HepG2 (cell line): ENCODE results near the gene SNUPN. TPM values are rescaled to one million over a fixed set of nuclear protein-coding genes. Genes with fewer than 3 reads are reported as not detected.

Source experiments
- ATAC-seq: fragments of 200-7000 bp; cut with Tn5 transposase; 3 replicates; pipeline ENCODE4 v1.9.1; 2020; ENCODE audit warnings: mild to moderate bottlenecking, moderate library complexity
- BruUV-seq: library from RNA; stranded (reverse); fragments of 400-500 nt; replicated peaks from 2 replicates; lab custom pipeline; 2021; lab: Mats Ljungman, UMichigan
- CTCF ChIA-PET: fragments of 300-600 bp; formaldehyde crosslinking; extraction: SDS; loops from one replicate; lab custom pipeline; 2021; ENCODE audit warnings: low total read pairs, inconsistent platforms, low intra/inter-chr PET ratio; lab: Yijun Ruan, JAX
- POLR2A ChIA-PET: fragments of 350-600 bp; sonication (Branson Sonifier 250); formaldehyde crosslinking; loops from one replicate; lab custom pipeline; 2020; ENCODE audit warnings: antibody characterized with exemption, inconsistent platforms; lab: Yijun Ruan, JAX
- DNase-seq: peaks from one replicate; pipeline ENCODE4 v3.0.0-alpha.2; 2015; ENCODE audit warnings: low spot score
- FAIRE-seq: peaks from 3 replicates; lab custom pipeline; 2011; peaks lifted over from hg19 to GRCh38; lab: Jason Lieb, UNC
- H2AFZ ChIP-seq: one replicate; pipeline ENCODE4 v1.6.1; 2011; ENCODE audit warnings: low read length, inconsistent platforms
- H3K27ac ChIP-seq: fragments of 300-600 bp; 3 replicates; pipeline ENCODE4 v1.8.0; 2011; ENCODE audit warnings: mixed run types, mild to moderate bottlenecking, mixed read lengths, low read length, inconsistent platforms; ENCODE audit not compliant: insufficient read depth; ENCODE audit errors: extremely low read length
- H3K27me3 ChIP-seq, 2 experiments: fragments of 200-600 bp in 1 of 2; 2 replicates in 1 of 2; 3 replicates in 1 of 2; pipeline versions ENCODE4 v1.6.0 to v1.8.0; 2011; ENCODE audit warnings: low read length in 2 of 2, mild to moderate bottlenecking in 2 of 2, moderate library complexity in 2 of 2, inconsistent platforms in 1 of 2; ENCODE audit not compliant: insufficient read depth in 2 of 2, control insufficient read depth in 1 of 2
- H3K36me3 ChIP-seq, 2 experiments: fragments of 200-600 bp in 1 of 2; replicated peaks in 1 of 2; 2 replicates in 1 of 2; 3 replicates in 1 of 2; pipeline versions ENCODE4 v1.5.1 to v1.8.0; 2011; ENCODE audit warnings: low read length in 2 of 2, inconsistent platforms in 1 of 2; ENCODE audit not compliant: insufficient read depth in 2 of 2, control insufficient read depth in 1 of 2
- H3K4me1 ChIP-seq: 2 replicates; pipeline ENCODE4 v1.5.1; 2012; ENCODE audit warnings: low read length, inconsistent platforms; ENCODE audit not compliant: insufficient read depth
- H3K4me2 ChIP-seq: 2 replicates; pipeline ENCODE4 v1.6.0; 2011; ENCODE audit warnings: low read depth, low read length, inconsistent platforms
- H3K4me3 ChIP-seq, 3 experiments: fragments of 200-600 bp in 1 of 3; sonication (generic), shearing (Covaris generic) in 1 of 3; replicated peaks in 1 of 3; 2 replicates each; pipeline ENCODE4 v1.5.1; 2011 to 2016; ENCODE audit warnings: low read length in 3 of 3, inconsistent platforms in 2 of 3, low read depth in 2 of 3, mild to moderate bottlenecking in 2 of 3, control low read depth in 1 of 3, mixed read lengths in 1 of 3; ENCODE audit not compliant: insufficient read depth in 1 of 3
- H3K79me2 ChIP-seq: one replicate; pipeline ENCODE4 v1.6.1; 2011; ENCODE audit warnings: low read length, inconsistent platforms; ENCODE audit not compliant: insufficient read depth
- H3K9ac ChIP-seq: 2 replicates; pipeline ENCODE4 v1.6.0; 2011; ENCODE audit warnings: mild to moderate bottlenecking, low read depth, low read length, inconsistent platforms; ENCODE audit not compliant: insufficient read depth
- H3K9me3 ChIP-seq: 2 replicates; pipeline ENCODE4 v1.5.1; 2012; ENCODE audit warnings: mild to moderate bottlenecking, low read length
- H4K20me1 ChIP-seq: 2 replicates; pipeline ENCODE4 v1.6.0; 2011; ENCODE audit warnings: inconsistent platforms, mild to moderate bottlenecking, low read length, moderate library complexity; ENCODE audit not compliant: insufficient read depth
- CBFB ChIP-seq: sonication (generic); formaldehyde crosslinking; IDR thresholded peaks from 2 replicates; pipeline ENCODE4 v1.4.0; 2020; ENCODE audit warnings: missing genetic modification reagents
- EP300 ChIP-seq, 3 experiments: sonication (generic) in 1 of 3; formaldehyde crosslinking in 1 of 3; IDR thresholded peaks; 2 replicates each; pipeline versions ENCODE4 v1.5.1 to v1.6.1; 2011 to 2020; ENCODE audit warnings: low read depth in 2 of 3, low read length in 2 of 3, borderline replicate concordance in 1 of 3, improper control_type of control experiment in 1 of 3, mild to moderate bottlenecking in 1 of 3, missing genetic modification reagents in 1 of 3, moderate library complexity in 1 of 3
- JDP2 ChIP-seq: sonication (generic); formaldehyde crosslinking; IDR thresholded peaks from 2 replicates; pipeline ENCODE4 v1.8.1; 2022; ENCODE audit warnings: missing genetic modification reagents, borderline replicate concordance
- KLF11 ChIP-seq: IDR thresholded peaks from 2 replicates; pipeline ENCODE4 v1.6.1; 2016; ENCODE audit warnings: missing compliant biosample characterization
- NFRKB ChIP-seq: fragments of 450-650 bp; IDR thresholded peaks from 2 replicates; pipeline ENCODE4 v1.6.1; 2017
- RFX5 ChIP-seq: IDR thresholded peaks from 2 replicates; pipeline ENCODE4 v1.6.1; 2011; ENCODE audit warnings: low read depth, low read length, improper control_type of control experiment
- ZNF501 ChIP-seq: sonication (generic); formaldehyde crosslinking; IDR thresholded peaks from 2 replicates; pipeline ENCODE4 v1.5.1; 2020; ENCODE audit warnings: mild to moderate bottlenecking, moderate library complexity, missing genetic modification reagents
- ZNF510 ChIP-seq: sonication (generic); formaldehyde crosslinking; IDR thresholded peaks from 2 replicates; pipeline ENCODE4 v1.4.0; 2020; ENCODE audit warnings: low read depth, mild to moderate bottlenecking, missing genetic modification reagents
- ZNF563 ChIP-seq: sonication (generic); formaldehyde crosslinking; IDR thresholded peaks from 2 replicates; pipeline ENCODE4 v1.8.0; 2022; ENCODE audit warnings: mild to moderate bottlenecking, moderate library complexity, missing genetic modification reagents
- ZNF790 ChIP-seq: sonication (generic); formaldehyde crosslinking; IDR thresholded peaks from 2 replicates; pipeline ENCODE4 v1.8.0; 2022; ENCODE audit warnings: missing genetic modification reagents, mild to moderate bottlenecking, borderline replicate concordance
- WGBS: methylation state at CpG from one replicate; pipeline ENCODE4 v1.1.6; 2017; ENCODE audit warnings: low lambda C conversion rate; 5-methylcytosine and 5-hydroxymethylcytosine counted together
- in situ Hi-C: cut with HindIII; loops from 2 replicates; pipeline ENCODE4 v1.10.0; 2017; ENCODE audit warnings: low pct_unique_long_range_greater_than_20kb; ENCODE audit not compliant: extremely low pct_ligation_motif_present
- intact Hi-C: fragments of 100-400 bp; cut with micrococcal nuclease; formaldehyde crosslinking; loops from one replicate; pipeline ENCODE4 v1.10.0; 2022; ENCODE audit not compliant: unreplicated experiment
- polyA plus RNA-seq, 8 experiments: library from polyadenylated mRNA; depleted of rRNA in 3 of 8; stranded (reverse) in 7 of 8; unstranded in 1 of 8; fragments of >200 nt; fragmentation: Illumina TruSeq in 4 of 8; extraction: Trizol in 4 of 8; gene quantifications; 2 replicates each; pipeline versions ENCODE4 v1.2.1 to v1.2.3, GENCODE V29; 2011 to 2016; ENCODE audit warnings: low read depth in 4 of 8, missing spikeins in 1 of 8, mixed read lengths in 1 of 8; ENCODE audit not compliant: insufficient read depth in 1 of 8
- total RNA-seq, 5 experiments: library from RNA; depleted of rRNA; stranded (reverse); fragments of >200 nt; fragmentation: Illumina TruSeq; extraction: Trizol; gene quantifications; 2 replicates each; pipeline ENCODE4 v1.2.3, GENCODE V29; 2016; ENCODE audit warnings: low read depth in 1 of 5
- TF ChIP-seq, protein P1 (sequence below): sonication (generic); formaldehyde crosslinking; IDR thresholded peaks from 2 replicates; pipeline ENCODE4 v1.9.0; 2021; ENCODE audit warnings: missing genetic modification reagents, borderline replicate concordance
- TF ChIP-seq, protein P2 (sequence below): IDR thresholded peaks from 2 replicates; pipeline ENCODE4 v1.6.1; 2016; ENCODE audit warnings: mild to moderate bottlenecking, missing biosample characterization, missing genetic modification reagents
- TF ChIP-seq, protein P3 (sequence below): IDR thresholded peaks from 2 replicates; pipeline ENCODE4 v1.6.1; 2016; ENCODE audit warnings: low read depth, missing genetic modification reagents, missing compliant biosample characterization

The SNUPN gene
- total and polyA plus RNA-seq, 2 of the 13 experiments (the other 11 are each of a cell fraction or from before 2014, with no cell fraction given) = 9.0 to 16.4 TPM

GRCh38 chr15:75565062-75565970, 60.2 kb downstream of the SNUPN start:
- peaks cover 19% of the 10 kb centered on the region for H3K79me2 ChIP-seq
- no peak for ATAC-seq
- no peak for FAIRE-seq
- no peaks in the 10 kb centered on the region for H4K20me1 ChIP-seq
- TSS peak; percentile 19 for BruUV-seq
- DNase-seq = no peak
- in situ Hi-C loops = no loop called here
- no peaks in the 10 kb centered on the region for H3K27me3 ChIP-seq
- ChIA-PET POLR2A (interaction anchor here (1.7 kb wide), 1 partner anchor 14 kb away, joined by 3 read pairs; the partner anchor contains the start of gene PTPN9), CTCF (no interaction called here)
- no peak overlapping the region for H3K4me2 ChIP-seq
- H2AFZ ChIP-seq = no peak overlapping the region
- no peak overlapping the region for H3K9ac ChIP-seq
- 95% methylated on average over 3 of the region's 3 CpGs for WGBS
- no peak overlapping the region for H3K4me3 ChIP-seq
- H3K4me1 ChIP-seq = 0 out of 2 replicates have a peak, but pooled peaks cover 4% of the 10 kb centered on the region
- intact Hi-C loops = no loop called here
- H3K9me3 ChIP-seq = no peaks in the 10 kb centered on the region
- no peaks in the 10 kb centered on the region; a peak in 2 of 5 replicates for H3K36me3 ChIP-seq
- H3K27ac ChIP-seq = no peak overlapping the region
- TF ChIP-seq JDP2 (CRISPR knock-in tag) (no peak), CBFB (no peak), ZNF790 (CRISPR knock-in tag) (no peak), RFX5 (no peak), ZNF501 (CRISPR knock-in tag) (no peak), ZNF563 (CRISPR knock-in tag) (no peak), ZNF510 (CRISPR knock-in tag) (no peak), KLF11 (CRISPR knock-in tag) (no peak), NFRKB (no peak), EP300 (IDR thresholded peaks at IDR 0.05; ENCODE audit: low read depth in 2 of 2, low read length in 2 of 2) (no peak), EP300 (CRISPR knock-in tag; IDR thresholded peaks at IDR 0.05; ENCODE audit: borderline replicate concordance) (no peak)
- TF ChIP-seq, protein P1, sequence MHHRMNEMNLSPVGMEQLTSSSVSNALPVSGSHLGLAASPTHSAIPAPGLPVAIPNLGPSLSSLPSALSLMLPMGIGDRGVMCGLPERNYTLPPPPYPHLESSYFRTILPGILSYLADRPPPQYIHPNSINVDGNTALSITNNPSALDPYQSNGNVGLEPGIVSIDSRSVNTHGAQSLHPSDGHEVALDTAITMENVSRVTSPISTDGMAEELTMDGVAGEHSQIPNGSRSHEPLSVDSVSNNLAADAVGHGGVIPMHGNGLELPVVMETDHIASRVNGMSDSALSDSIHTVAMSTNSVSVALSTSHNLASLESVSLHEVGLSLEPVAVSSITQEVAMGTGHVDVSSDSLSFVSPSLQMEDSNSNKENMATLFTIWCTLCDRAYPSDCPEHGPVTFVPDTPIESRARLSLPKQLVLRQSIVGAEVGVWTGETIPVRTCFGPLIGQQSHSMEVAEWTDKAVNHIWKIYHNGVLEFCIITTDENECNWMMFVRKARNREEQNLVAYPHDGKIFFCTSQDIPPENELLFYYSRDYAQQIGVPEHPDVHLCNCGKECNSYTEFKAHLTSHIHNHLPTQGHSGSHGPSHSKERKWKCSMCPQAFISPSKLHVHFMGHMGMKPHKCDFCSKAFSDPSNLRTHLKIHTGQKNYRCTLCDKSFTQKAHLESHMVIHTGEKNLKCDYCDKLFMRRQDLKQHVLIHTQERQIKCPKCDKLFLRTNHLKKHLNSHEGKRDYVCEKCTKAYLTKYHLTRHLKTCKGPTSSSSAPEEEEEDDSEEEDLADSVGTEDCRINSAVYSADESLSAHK (CRISPR knock-in tag) = no peak
- TF ChIP-seq, protein P2, sequence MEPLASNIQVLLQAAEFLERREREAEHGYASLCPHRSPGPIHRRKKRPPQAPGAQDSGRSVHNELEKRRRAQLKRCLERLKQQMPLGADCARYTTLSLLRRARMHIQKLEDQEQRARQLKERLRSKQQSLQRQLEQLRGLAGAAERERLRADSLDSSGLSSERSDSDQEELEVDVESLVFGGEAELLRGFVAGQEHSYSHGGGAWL (CRISPR knock-in tag) = no peak
- TF ChIP-seq, protein P3, sequence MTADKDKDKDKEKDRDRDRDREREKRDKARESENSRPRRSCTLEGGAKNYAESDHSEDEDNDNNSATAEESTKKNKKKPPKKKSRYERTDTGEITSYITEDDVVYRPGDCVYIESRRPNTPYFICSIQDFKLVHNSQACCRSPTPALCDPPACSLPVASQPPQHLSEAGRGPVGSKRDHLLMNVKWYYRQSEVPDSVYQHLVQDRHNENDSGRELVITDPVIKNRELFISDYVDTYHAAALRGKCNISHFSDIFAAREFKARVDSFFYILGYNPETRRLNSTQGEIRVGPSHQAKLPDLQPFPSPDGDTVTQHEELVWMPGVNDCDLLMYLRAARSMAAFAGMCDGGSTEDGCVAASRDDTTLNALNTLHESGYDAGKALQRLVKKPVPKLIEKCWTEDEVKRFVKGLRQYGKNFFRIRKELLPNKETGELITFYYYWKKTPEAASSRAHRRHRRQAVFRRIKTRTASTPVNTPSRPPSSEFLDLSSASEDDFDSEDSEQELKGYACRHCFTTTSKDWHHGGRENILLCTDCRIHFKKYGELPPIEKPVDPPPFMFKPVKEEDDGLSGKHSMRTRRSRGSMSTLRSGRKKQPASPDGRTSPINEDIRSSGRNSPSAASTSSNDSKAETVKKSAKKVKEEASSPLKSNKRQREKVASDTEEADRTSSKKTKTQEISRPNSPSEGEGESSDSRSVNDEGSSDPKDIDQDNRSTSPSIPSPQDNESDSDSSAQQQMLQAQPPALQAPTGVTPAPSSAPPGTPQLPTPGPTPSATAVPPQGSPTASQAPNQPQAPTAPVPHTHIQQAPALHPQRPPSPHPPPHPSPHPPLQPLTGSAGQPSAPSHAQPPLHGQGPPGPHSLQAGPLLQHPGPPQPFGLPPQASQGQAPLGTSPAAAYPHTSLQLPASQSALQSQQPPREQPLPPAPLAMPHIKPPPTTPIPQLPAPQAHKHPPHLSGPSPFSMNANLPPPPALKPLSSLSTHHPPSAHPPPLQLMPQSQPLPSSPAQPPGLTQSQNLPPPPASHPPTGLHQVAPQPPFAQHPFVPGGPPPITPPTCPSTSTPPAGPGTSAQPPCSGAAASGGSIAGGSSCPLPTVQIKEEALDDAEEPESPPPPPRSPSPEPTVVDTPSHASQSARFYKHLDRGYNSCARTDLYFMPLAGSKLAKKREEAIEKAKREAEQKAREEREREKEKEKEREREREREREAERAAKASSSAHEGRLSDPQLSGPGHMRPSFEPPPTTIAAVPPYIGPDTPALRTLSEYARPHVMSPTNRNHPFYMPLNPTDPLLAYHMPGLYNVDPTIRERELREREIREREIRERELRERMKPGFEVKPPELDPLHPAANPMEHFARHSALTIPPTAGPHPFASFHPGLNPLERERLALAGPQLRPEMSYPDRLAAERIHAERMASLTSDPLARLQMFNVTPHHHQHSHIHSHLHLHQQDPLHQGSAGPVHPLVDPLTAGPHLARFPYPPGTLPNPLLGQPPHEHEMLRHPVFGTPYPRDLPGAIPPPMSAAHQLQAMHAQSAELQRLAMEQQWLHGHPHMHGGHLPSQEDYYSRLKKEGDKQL (CRISPR knock-in tag) = no peak
